Left lung (tissue), 10 donors: ENCODE measurements around the gene LARP4. TPM values are rescaled to one million over a fixed set of nuclear protein-coding genes. Genes with fewer than 3 reads are reported as not detected.
"Not testable (repeated sequence)": the region's sequence is repeated elsewhere in the genome, so short reads cannot be mapped to it uniquely, and the experiment has no call there.

Source experiments
- ATAC-seq: fragments of 200-7000 bp; cut with Tn5 transposase; one replicate; pipeline ENCODE4 v1.9.1; 2020; ENCODE audit warnings: moderate library complexity
- DNase-seq, 4 donors: peaks; one replicate each; pipeline ENCODE4 v3.0.0-alpha.2; 2013 to 2020
- H3K27ac ChIP-seq, 2 donors: fragments of 200-600 bp; sonication (generic) in 1 of 2; one replicate each; pipeline versions ENCODE4 v1.5.0 to v1.8.0; 2020 to 2021
- H3K27me3 ChIP-seq, 2 donors: fragments of 200-600 bp; sonication (generic) in 1 of 2; one replicate each; pipeline versions ENCODE4 v1.5.0 to v1.8.0; 2020 to 2021
- H3K36me3 ChIP-seq, 2 donors: fragments of 200-600 bp; sonication (generic) in 1 of 2; one replicate each; pipeline versions ENCODE4 v1.5.0 to v1.8.0; 2020 to 2021
- H3K4me1 ChIP-seq, 2 donors: fragments of 200-600 bp; one replicate each; pipeline ENCODE4 v1.8.0; 2021
- H3K4me3 ChIP-seq, 2 donors: fragments of 200-600 bp; sonication (generic) in 1 of 2; one replicate each; pipeline versions ENCODE4 v1.5.0 to v1.8.0; 2020 to 2021; ENCODE audit warnings: mild to moderate bottlenecking in 1 of 2
- H3K9me3 ChIP-seq, 2 donors: fragments of 200-600 bp; sonication (generic) in 1 of 2; one replicate each; pipeline versions ENCODE4 v1.5.0 to v1.8.0; 2020 to 2021
- CTCF ChIP-seq, 2 donors: fragments of 200-600 bp; sonication (generic) in 1 of 2; IDR thresholded peaks; one replicate each; pipeline versions ENCODE4 v1.5.0 to v1.8.0; 2021; ENCODE audit warnings: antibody characterized with exemption in 2 of 2
- intact Hi-C, 2 donors: fragments of 100-400 bp; cut with DNase I; formaldehyde crosslinking; loops; one replicate each; pipeline versions ENCODE4 v1.11.2 to v1.14.2; 2022
- polyA plus RNA-seq, 6 donors: library from polyadenylated mRNA; unstranded; fragments of 120-200 nt; gene quantifications; one replicate each; pipeline ENCODE4 v1.2.1, GENCODE V29; 2013; ENCODE audit not compliant: insufficient read length in 6 of 6
- total RNA-seq, 2 donors: library from RNA; stranded (reverse); fragmentation: NEBNext Ultra II Directional; extraction: Animal tissue kit (Norgen Biotek cat#: 25700); gene quantifications; one replicate each; pipeline ENCODE4 v1.2.1, GENCODE V29; 2021
- donor health status: DM: no; HTN: yes; CAD: no.
- donor health status: DM: no; HTN: no; CAD: no.

LARP4 gene
- total and polyA plus RNA-seq, 8 donors, result 27.5 to 65.4 (median 32.0) TPM

- no peaks in the 10 kb centered on the region for H3K9me3 ChIP-seq
- intact Hi-C loops, result no loop called here
- no peak overlapping the region for H3K4me3 ChIP-seq
- no peak for ATAC-seq
- H3K36me3 ChIP-seq, result peaks cover 0 to 7% of the 10 kb centered on the region in 2 donors
- no peak overlapping the region for H3K27ac ChIP-seq
- no peaks in the 10 kb centered on the region for H3K27me3 ChIP-seq
- no peak for DNase-seq
- peaks cover 11 to 41% of the 10 kb centered on the region in 2 donors for H3K4me1 ChIP-seq
- no peak for TF ChIP-seq CTCF (IDR thresholded peaks at IDR 0.05)
Observed at GRCh38 chr12:50404307-50404706, 3.6 kb downstream of the LARP4 start.

GRCh38 chr12:50411051-50411660 is 10.5 kb downstream of the LARP4 start:
- peak; percentile 78 for ATAC-seq
- H3K4me3 ChIP-seq, result no peak overlapping the region
- intact Hi-C loops, result no loop called here

GRCh38 chr12:50415899-50416479 is 15.3 kb downstream of the LARP4 start:
- intact Hi-C loops, result no loop called here
- H3K27ac ChIP-seq, result no peak overlapping the region
- ATAC-seq, result no peak

More at GRCh38 chr12:50411051-50411660, 10.5 kb downstream of the LARP4 start:
- peaks cover 0 to 9% of the 10 kb centered on the region in 2 donors for H3K36me3 ChIP-seq
- no peaks in the 10 kb centered on the region for H3K27me3 ChIP-seq
- H3K4me1 ChIP-seq, result peaks cover 0 to 31% of the 10 kb centered on the region in 2 donors
- peak in 1 of 4 donors; percentile 60 for DNase-seq
- H3K27ac ChIP-seq, result no peak overlapping the region
- no peak for TF ChIP-seq CTCF (IDR thresholded peaks at IDR 0.05)
- H3K9me3 ChIP-seq, result no peaks in the 10 kb centered on the region

GRCh38 chr12:50419112-50419909 is 18.6 kb downstream of the LARP4 start:
- ATAC-seq (no peak), DNase-seq (no peak)
- intact Hi-C loops, result no loop called here
- H3K9me3 ChIP-seq, result no peaks in the 10 kb centered on the region
- H3K27me3 ChIP-seq, result no peaks in the 10 kb centered on the region
- H3K36me3 ChIP-seq, result peaks cover 0 to 6% of the 10 kb centered on the region in 2 donors
- no peak overlapping the region for H3K27ac ChIP-seq
- peaks cover 0 to 22% of the 10 kb centered on the region in 2 donors for H3K4me1 ChIP-seq
- TF ChIP-seq CTCF (IDR thresholded peaks at IDR 0.05), result no peak
- H3K4me3 ChIP-seq, result no peak overlapping the region

More at GRCh38 chr12:50415899-50416479, 15.3 kb downstream of the LARP4 start:
- H3K36me3 ChIP-seq, result peaks cover 0 to 6% of the 10 kb centered on the region in 2 donors
- H3K4me3 ChIP-seq, result no peak overlapping the region
- H3K9me3 ChIP-seq, result no peaks in the 10 kb centered on the region
- H3K4me1 ChIP-seq, result peaks cover 0 to 37% of the 10 kb centered on the region in 2 donors
- no peak for TF ChIP-seq CTCF (IDR thresholded peaks at IDR 0.05)
- H3K27me3 ChIP-seq, result no peaks in the 10 kb centered on the region
- DNase-seq, result no peak

- H3K4me3 ChIP-seq, H3K9me3 ChIP-seq, ATAC-seq, H3K27ac ChIP-seq, DNase-seq, H3K36me3 ChIP-seq, H3K27me3 ChIP-seq, intact Hi-C loops: not testable (repeated sequence)
- H3K4me1 ChIP-seq, result peaks cover 0 to 16% of the 10 kb centered on the region in 2 donors
Observed at GRCh38 chr12:50422855-50423254, 22.2 kb downstream of the LARP4 start.

- H3K9me3 ChIP-seq, H3K27me3 ChIP-seq, ATAC-seq, H3K36me3 ChIP-seq, H3K27ac ChIP-seq, DNase-seq, H3K4me3 ChIP-seq, intact Hi-C loops: not testable (repeated sequence)
- H3K4me1 ChIP-seq, result peaks cover 0 to 11% of the 10 kb centered on the region in 2 donors
Observed at GRCh38 chr12:50423342-50423741, 22.7 kb downstream of the LARP4 start.
